Mesothelial cell of epicardium (in vitro differentiated cells): ENCODE results near the gene AHRR. TPM values are rescaled to one million over a fixed set of nuclear protein-coding genes. Genes with fewer than 3 reads are reported as not detected.
"Not testable (repeated sequence)": the region's sequence is repeated elsewhere in the genome, so short reads cannot be mapped to it uniquely, and the experiment has no call there.

Experiments
- DNase-seq, 2 experiments: peaks; one replicate each; pipeline ENCODE4 v3.0.0; 2021; ENCODE audit warnings: low spot score in 2 of 2; ENCODE audit not compliant: unreplicated experiment in 2 of 2
- H3K27ac Mint-ChIP-seq: 2 replicates; pipeline ENCODE4 v1.8.0; 2021; ENCODE audit warnings: mixed read lengths
- H3K27me3 Mint-ChIP-seq: 2 replicates; pipeline ENCODE4 v1.8.0; 2021; ENCODE audit warnings: low read depth, mixed read lengths
- H3K36me3 Mint-ChIP-seq: 2 replicates; pipeline ENCODE4 v1.8.0; 2021; ENCODE audit warnings: mixed read lengths
- H3K4me1 Mint-ChIP-seq: 2 replicates; pipeline ENCODE4 v1.8.0; 2021; ENCODE audit warnings: mixed read lengths
- H3K4me3 Mint-ChIP-seq: 2 replicates; pipeline ENCODE4 v1.8.0; 2021; ENCODE audit warnings: mild to moderate bottlenecking, moderate library complexity, mixed read lengths
- H3K9me3 Mint-ChIP-seq: 2 replicates; pipeline ENCODE4 v1.8.0; 2021; ENCODE audit warnings: mixed read lengths
- total RNA-seq: library from RNA; stranded (reverse); gene quantifications from 3 replicates; pipeline ENCODE4 v1.2.1, GENCODE V29; 2021
- TF ChIP-seq, protein P1 (sequence below): fragments of 200-600 bp; sonication (generic); IDR thresholded peaks from one replicate; pipeline ENCODE4 v1.5.0; 2021; ENCODE audit warnings: antibody characterized with exemption; ENCODE audit not compliant: unreplicated experiment

The AHRR gene
- total RNA-seq, 1 donor from 2014 or later, result 12.7 TPM

DNA sequence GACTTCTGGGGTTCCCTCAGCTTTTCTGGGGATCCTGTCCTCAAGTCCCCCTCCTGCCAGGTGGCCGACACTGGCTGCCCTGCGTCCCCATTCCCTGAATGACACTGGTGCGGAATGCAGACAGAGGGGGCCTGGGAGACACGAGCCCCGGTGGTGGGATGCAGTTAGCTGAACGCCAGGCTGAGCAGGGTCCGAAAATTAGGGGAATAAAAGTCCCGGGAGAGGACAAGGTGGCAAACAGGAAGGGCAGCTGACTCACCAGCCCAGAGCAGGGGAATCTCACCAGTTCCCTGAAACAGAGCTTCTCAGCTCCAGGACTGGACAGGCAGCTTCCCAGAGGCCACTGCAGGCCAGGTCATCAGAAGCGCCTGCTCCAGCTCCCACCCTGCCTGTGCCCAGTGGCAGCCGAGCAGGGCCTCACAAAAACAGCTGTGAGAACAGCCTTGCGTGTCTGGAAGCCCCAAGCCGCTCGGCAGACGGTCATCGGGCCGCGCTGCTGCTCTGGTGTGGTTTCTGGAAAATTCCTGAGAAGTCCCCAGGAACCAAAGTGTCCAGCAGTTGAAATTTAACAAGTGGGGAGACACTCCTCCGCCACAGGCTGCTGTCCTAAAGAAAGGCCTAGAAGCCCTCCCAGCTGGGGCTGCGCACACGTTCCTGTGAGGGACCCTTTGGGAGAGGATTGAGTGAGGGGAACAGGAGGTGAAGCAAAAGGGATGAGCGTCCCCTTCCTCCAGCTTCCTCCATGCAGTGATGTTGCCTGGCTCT, 73.8 kb downstream of the AHRR start:
- TF ChIP-seq, protein P1, sequence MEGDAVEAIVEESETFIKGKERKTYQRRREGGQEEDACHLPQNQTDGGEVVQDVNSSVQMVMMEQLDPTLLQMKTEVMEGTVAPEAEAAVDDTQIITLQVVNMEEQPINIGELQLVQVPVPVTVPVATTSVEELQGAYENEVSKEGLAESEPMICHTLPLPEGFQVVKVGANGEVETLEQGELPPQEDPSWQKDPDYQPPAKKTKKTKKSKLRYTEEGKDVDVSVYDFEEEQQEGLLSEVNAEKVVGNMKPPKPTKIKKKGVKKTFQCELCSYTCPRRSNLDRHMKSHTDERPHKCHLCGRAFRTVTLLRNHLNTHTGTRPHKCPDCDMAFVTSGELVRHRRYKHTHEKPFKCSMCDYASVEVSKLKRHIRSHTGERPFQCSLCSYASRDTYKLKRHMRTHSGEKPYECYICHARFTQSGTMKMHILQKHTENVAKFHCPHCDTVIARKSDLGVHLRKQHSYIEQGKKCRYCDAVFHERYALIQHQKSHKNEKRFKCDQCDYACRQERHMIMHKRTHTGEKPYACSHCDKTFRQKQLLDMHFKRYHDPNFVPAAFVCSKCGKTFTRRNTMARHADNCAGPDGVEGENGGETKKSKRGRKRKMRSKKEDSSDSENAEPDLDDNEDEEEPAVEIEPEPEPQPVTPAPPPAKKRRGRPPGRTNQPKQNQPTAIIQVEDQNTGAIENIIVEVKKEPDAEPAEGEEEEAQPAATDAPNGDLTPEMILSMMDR, result no peak
- no peaks in the 10 kb centered on the region for H3K9me3 Mint-ChIP-seq
- peak in 1 of 2 experiments; percentile 38 for DNase-seq
- H3K4me3 Mint-ChIP-seq, result no peak overlapping the region
- H3K4me1 Mint-ChIP-seq, result peaks cover 47% of the 10 kb centered on the region
- H3K27ac Mint-ChIP-seq, result peak overlapping the region; percentile 84
- H3K27me3 Mint-ChIP-seq, result no peaks in the 10 kb centered on the region
- H3K36me3 Mint-ChIP-seq, result no peaks in the 10 kb centered on the region

DNA sequence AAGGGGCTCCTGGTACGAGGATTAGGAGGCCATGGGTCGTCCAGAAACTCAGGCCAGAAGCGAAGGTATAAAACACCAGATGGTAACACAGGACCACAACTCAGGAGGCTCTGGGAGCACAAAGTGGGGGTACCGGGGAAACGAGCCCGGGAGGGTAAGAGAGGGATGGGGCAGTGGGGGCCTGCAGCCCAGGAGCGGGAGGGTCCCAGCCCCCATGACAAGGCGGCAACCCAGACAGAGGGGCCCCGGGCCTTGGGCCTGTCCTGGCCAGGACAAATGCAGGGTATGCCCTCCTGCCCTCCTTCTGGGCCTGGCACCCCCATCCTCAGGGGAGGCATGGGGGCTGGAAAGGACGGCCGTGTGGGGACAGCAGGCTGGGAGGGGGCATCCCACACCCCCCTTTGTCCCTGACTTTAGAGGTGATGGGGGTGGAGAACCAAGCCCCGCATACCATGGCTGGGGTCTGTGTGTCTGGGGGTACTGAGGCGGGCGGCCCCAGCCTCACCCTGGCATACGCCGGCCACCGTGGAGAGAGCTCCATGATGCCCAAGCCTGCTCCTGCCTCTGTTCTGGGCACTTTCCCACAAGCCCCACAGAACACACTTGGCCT, 74.5 kb downstream of the AHRR start:
- Mint-ChIP-seq H3K27ac (peak overlapping the region; percentile 84), H3K9me3 (no peaks in the 10 kb centered on the region)
- DNase-seq, result peak in 1 of 2 experiments; percentile 25

DNA sequence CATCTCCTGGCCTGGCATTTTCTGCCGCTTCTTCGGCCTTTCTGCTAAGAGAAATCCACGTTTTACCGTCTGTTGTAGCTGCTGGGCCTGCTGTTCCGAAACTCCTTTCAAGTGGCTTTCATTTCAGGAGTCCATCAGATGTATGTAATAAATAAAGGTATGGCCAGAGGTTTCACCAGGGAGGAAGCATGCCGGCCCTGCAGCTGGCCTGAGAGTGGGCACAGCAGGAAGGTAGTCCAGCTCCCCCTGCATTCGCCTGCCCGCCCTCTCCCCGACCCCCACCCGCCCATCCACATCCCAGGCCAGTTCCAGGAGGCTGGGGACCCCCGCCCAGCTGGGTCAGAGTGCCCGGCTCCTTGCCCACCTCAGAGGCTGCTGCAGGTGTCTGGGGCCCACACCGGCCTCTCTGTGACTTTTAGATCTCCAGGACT, 75.0 kb downstream of the AHRR start:
- peak in 1 of 2 experiments; percentile 10 for DNase-seq
- H3K36me3 Mint-ChIP-seq, result peaks cover under 1% of the 10 kb centered on the region
- no peak overlapping the region for H3K4me3 Mint-ChIP-seq
- H3K27me3 Mint-ChIP-seq, result no peaks in the 10 kb centered on the region
- H3K4me1 Mint-ChIP-seq, result peaks cover 43% of the 10 kb centered on the region
- H3K9me3 Mint-ChIP-seq, result no peaks in the 10 kb centered on the region
- TF ChIP-seq, protein P1, result no peak
- H3K27ac Mint-ChIP-seq, result no peak overlapping the region

More for the DNA sequence above, 74.5 kb downstream of the AHRR start:
- H3K4me3 Mint-ChIP-seq, result no peak overlapping the region
- H3K4me1 Mint-ChIP-seq, result peaks cover 44% of the 10 kb centered on the region
- no peaks in the 10 kb centered on the region for H3K36me3 Mint-ChIP-seq
- H3K27me3 Mint-ChIP-seq, result no peaks in the 10 kb centered on the region
- TF ChIP-seq, protein P1, result no peak

DNA sequence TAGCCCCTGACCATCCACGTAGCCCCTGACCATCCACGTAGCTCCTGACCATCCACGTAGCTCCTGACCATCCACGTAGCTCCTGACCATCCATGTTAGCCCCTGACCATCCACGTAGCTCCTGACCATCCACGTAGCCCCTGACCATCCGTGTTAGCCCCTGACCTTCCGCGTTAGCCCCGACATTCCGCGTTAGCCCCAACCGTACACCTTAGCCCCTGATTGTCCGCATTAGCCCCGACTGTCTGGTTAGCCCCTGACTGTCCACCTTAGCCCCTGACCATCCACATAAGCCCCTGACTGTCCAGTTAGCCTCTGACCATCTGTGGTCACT, 76.6 kb downstream of the AHRR start:
- not testable (repeated sequence) for H3K4me3 Mint-ChIP-seq, H3K27ac Mint-ChIP-seq, DNase-seq, H3K27me3 Mint-ChIP-seq, H3K36me3 Mint-ChIP-seq, H3K9me3 Mint-ChIP-seq
- peaks cover 47% of the 10 kb centered on the region for H3K4me1 Mint-ChIP-seq

DNA sequence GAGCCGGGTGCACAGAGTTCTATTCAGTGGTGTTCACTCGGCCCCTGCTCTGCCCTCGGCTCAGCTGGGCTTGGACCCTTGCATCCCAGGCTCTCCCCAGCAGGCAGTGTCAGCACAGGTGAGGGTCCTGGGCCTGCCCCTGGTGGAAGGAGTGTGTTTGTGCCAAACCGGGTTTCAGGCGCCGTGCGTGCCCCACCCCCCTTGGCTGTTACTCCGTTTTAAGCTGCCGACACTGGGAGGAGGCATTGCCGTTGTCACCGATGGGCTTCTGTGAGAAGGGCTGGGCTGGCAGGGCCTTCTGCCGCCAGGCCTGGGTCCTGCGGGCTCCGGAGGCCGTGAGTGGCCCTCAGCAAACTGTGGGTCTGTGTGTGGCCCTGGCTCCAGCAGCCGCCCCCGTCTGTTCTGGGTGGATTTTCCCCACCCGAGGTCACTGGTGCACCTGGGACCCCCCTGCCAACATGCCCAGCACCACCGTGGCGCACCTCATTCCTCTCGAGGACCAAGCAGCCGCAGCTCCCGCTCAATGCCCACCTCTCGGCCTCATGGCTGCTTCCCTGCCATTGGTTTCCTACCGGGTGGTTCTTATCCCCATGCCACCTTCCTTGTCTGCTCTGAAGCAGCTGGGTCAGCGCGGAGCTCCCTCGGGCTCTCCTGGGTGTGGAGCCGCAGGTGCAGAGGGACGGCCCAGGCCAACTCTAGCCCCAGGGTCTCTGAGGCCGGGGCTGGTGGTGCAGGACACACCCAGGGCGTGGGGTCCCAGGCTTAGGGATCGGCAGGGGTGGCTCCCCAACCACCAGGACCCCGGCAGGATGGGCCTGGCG, 77.2 kb downstream of the AHRR start:
- peaks cover 5% of the 10 kb centered on the region for H3K9me3 Mint-ChIP-seq
- H3K4me3 Mint-ChIP-seq, result no peak overlapping the region
- TF ChIP-seq, protein P1, result no peak
- H3K27me3 Mint-ChIP-seq, result peaks cover 5% of the 10 kb centered on the region
- H3K36me3 Mint-ChIP-seq, result peaks cover 6% of the 10 kb centered on the region
- peak in 1 of 2 experiments; percentile 36 for DNase-seq
- peaks cover 41% of the 10 kb centered on the region for H3K4me1 Mint-ChIP-seq
- peak overlapping the region; percentile 47 for H3K27ac Mint-ChIP-seq
